Measurements from ENCODE around the gene MATN1.

DNA sequence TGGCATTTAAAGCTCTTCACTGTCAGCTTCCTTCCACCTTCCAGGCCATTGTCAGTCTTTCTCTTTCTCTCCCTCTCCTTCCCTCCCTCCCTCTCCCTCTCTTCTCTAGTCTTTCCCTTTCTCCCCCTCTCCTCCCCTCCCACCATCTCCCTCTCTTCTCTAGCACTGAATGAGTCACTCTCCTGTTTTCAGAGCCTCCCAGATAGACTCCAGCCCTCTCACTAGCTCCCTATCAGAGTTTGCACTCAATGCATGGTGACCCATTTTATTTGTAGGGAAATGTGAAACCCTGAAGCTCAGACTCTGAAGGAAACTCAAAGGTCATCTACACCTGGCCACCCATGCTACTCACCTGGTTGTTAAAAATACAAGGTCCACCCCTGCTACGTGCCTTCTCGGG is 4.4 kb upstream of the MATN1 start:
- TF ChIP-seq CTCF (IDR thresholded peaks at IDR 0.05) (no peak), EP300 (IDR thresholded peaks at IDR 0.05) (no peak), POLR2A (IDR thresholded peaks at IDR 0.05) (no peak)
